ENCODE data around the gene FNDC3B.

DNA sequence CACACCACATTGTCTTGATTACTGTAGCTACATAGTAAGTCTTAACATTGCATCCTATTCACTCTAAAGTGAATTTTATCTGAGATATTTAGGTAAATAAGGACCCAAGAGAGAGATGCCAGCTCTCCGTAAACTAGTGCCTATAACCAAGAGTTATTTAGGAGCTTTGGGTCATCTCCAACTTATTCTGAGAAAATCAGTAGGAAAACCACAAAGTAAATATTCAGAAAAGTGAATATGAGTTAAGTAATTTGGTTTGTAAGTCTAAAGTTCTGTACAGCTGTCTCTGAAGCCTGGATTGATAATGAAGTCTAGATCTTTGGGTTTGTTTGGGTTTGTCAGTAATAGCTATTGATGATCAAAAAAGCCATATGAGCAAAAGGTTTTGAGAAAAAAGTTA, 120.0 kb downstream of the FNDC3B start:
- TF ChIP-seq GATA3 (IDR thresholded peaks at IDR 0.05; ENCODE audit: low read depth, low read length): no peak
- no peak for TF ChIP-seq GATA2 (IDR thresholded peaks at IDR 0.05; ENCODE audit: low read depth, low read length)
